Liver (tissue), 3 donors: ENCODE results near the gene NCAPG2.

ENCODE experiments used
- ATF3 ChIP-seq: IDR thresholded peaks from 2 replicates; pipeline ENCODE4 v1.6.1; 2016; ENCODE audit warnings: antibody characterized with exemption
- CTCF ChIP-seq: fragments of 150-350 bp; IDR thresholded peaks from 2 replicates; pipeline ENCODE4 v1.5.1; 2017; ENCODE audit warnings: improper control_type of control experiment, low read depth, low read length; ENCODE audit not compliant: missing input control
- GABPA ChIP-seq, 2 donors: IDR thresholded peaks in 1 of 2; conservative IDR thresholded peaks in 1 of 2; 2 replicates each; pipeline ENCODE4 v1.6.1; 2016; ENCODE audit warnings: antibody characterized with exemption in 2 of 2, mild to moderate bottlenecking in 1 of 2, moderate library complexity in 1 of 2
- HNF4A ChIP-seq, 2 donors: conservative IDR thresholded peaks; 2 replicates each; pipeline ENCODE4 v1.6.1; 2016; ENCODE audit warnings: antibody characterized with exemption in 2 of 2, mild to moderate bottlenecking in 2 of 2
- HNF4G ChIP-seq: IDR thresholded peaks from 2 replicates; pipeline ENCODE4 v1.6.1; 2016; ENCODE audit warnings: antibody characterized with exemption
- MAX ChIP-seq: IDR thresholded peaks from 2 replicates; pipeline ENCODE4 v1.6.1; 2016; ENCODE audit warnings: antibody characterized with exemption
- RAD21 ChIP-seq, 2 donors: IDR thresholded peaks; 2 replicates each; pipeline ENCODE4 v1.6.1; 2016; ENCODE audit warnings: antibody characterized with exemption in 2 of 2, mild to moderate bottlenecking in 2 of 2
- REST ChIP-seq: IDR thresholded peaks from 2 replicates; pipeline ENCODE4 v1.6.1; 2016; ENCODE audit warnings: antibody characterized with exemption, mild to moderate bottlenecking
- SP1 ChIP-seq: IDR thresholded peaks from 2 replicates; pipeline ENCODE4 v1.6.1; 2018; ENCODE audit warnings: antibody characterized with exemption, mild to moderate bottlenecking
- TAF1 ChIP-seq: conservative IDR thresholded peaks from 2 replicates; pipeline ENCODE4 v1.6.1; 2016; ENCODE audit warnings: antibody characterized with exemption, mild to moderate bottlenecking
- ZBTB33 ChIP-seq: IDR thresholded peaks from 2 replicates; pipeline ENCODE4 v1.6.1; 2016; ENCODE audit warnings: antibody characterized with exemption
- donor health status: healthy.
- donor health status: healthy.

- no peak for TF ChIP-seq HNF4G
- no peak for TF ChIP-seq CTCF
- TF ChIP-seq MAX, result no peak
- no peak for TF ChIP-seq SP1
- TF ChIP-seq ZBTB33, result no peak
- TF ChIP-seq HNF4A (conservative IDR thresholded peaks at IDR 0.05), result no peak
- TF ChIP-seq ATF3, result no peak
- TF ChIP-seq REST, result no peak
- no peak for TF ChIP-seq TAF1
- TF ChIP-seq GABPA (IDR thresholded peaks at IDR 0.05 in 1 of 2, conservative IDR thresholded peaks at IDR 0.05 in 1 of 2), result no peak
- TF ChIP-seq RAD21 (IDR thresholded peaks at IDR 0.05), result no peak
Measured at GRCh38 chr7:158651968-158652565, 52.5 kb downstream of the NCAPG2 start.
